ENCODE data around the gene PCDHAC1. TPM values are rescaled to one million over a fixed set of nuclear protein-coding genes. Genes with fewer than 3 reads are reported as not detected.

Gene PCDHAC1
- total and polyA plus RNA-seq, 2 donors (not counting 3 experiments of a cell fraction or from before 2014, with no cell fraction given), result not detected

DNA sequence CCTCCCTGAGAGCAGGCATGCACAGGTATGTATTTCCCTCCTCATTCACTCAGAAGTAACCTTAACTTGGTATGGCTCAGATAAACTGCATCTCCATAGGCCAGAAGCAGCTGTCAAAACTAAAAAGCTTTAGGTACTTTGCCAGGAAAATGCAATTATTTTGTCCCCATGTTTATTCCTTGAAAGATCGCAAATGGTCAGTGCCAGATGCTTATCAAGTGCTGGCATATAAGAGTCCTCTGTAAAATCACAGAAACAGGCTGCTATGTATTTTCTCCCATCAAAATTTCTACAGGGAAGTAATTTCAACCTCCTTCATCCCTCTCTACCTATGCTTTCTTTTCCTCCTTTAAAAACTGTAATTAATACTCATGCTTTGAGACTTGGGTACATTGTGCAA lies 52.9 kb downstream of the PCDHAC1 start:
- no peak overlapping the region for H3K4me3 ChIP-seq (replicated peaks in 1 of 3; ENCODE audit: insufficient read depth in 1 of 3, low read depth in 1 of 3, low read length in 3 of 3)
- H3K9me1 ChIP-seq (replicated peaks; ENCODE audit: control insufficient read depth, extremely low read depth, insufficient read depth, low read length), result no peaks in the 10 kb centered on the region
- H3K27ac ChIP-seq (ENCODE audit: insufficient read depth, low read depth, low read length), result no peak overlapping the region
- H2AFZ ChIP-seq (ENCODE audit: low read depth, low read length), result no peak overlapping the region
- no peak for FAIRE-seq
- POLR2A ChIA-PET, result no interaction called here
- DNase-seq (ENCODE audit: low read depth, low spot score), result peak; percentile 2
- dilution Hi-C loops (cut with MboI; ENCODE audit: extremely low pct_ligation_motif_present, low sequenced_read_pairs), result no loop called here
- H3K9ac ChIP-seq (replicated peaks; ENCODE audit: extremely low read depth, insufficient read depth, low read length), result no peak overlapping the region
- no peaks in the 10 kb centered on the region for H3K79me2 ChIP-seq (ENCODE audit: control insufficient read depth, insufficient read depth, low read length)
- CTCF ChIA-PET, result no interaction called here
- no peaks in the 10 kb centered on the region for H3K36me3 ChIP-seq (ENCODE audit: control insufficient read depth in 2 of 2, extremely low read depth in 1 of 2, insufficient read depth in 2 of 2, low read length in 2 of 2)
- no peaks in the 10 kb centered on the region for H3K27me3 ChIP-seq (ENCODE audit: control insufficient read depth in 2 of 2, insufficient read depth in 2 of 2, low read length in 2 of 2)
- TF ChIP-seq JUN (IDR thresholded peaks at IDR 0.05; ENCODE audit: borderline replicate concordance, insufficient read depth, insufficient read length, low read depth) (no peak), GATA2 (IDR thresholded peaks at IDR 0.05; ENCODE audit: insufficient read depth, insufficient read length, low read depth, low read length) (no peak), MYC (IDR thresholded peaks at IDR 0.05; ENCODE audit: low read depth, low read length) (no peak), EZH2 (IDR thresholded peaks at IDR 0.05; ENCODE audit: borderline replicate concordance, low read depth, low read length, severe bottlenecking) (no peak), POLR2A (IDR thresholded peaks at IDR 0.05; ENCODE audit: low read depth, low read length) (no peak), POLR2AphosphoS5 (IDR thresholded peaks at IDR 0.05; ENCODE audit: insufficient read depth, low read depth, low read length) (no peak), FOS (IDR thresholded peaks at IDR 0.05; ENCODE audit: borderline replicate concordance, insufficient read depth, low read length) (no peak)
- TF ChIP-seq, protein P1, sequence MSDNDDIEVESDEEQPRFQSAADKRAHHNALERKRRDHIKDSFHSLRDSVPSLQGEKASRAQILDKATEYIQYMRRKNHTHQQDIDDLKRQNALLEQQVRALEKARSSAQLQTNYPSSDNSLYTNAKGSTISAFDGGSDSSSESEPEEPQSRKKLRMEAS (IDR thresholded peaks at IDR 0.05; ENCODE audit: insufficient read depth, insufficient read length), result no peak
- TF ChIP-seq, protein P2, sequence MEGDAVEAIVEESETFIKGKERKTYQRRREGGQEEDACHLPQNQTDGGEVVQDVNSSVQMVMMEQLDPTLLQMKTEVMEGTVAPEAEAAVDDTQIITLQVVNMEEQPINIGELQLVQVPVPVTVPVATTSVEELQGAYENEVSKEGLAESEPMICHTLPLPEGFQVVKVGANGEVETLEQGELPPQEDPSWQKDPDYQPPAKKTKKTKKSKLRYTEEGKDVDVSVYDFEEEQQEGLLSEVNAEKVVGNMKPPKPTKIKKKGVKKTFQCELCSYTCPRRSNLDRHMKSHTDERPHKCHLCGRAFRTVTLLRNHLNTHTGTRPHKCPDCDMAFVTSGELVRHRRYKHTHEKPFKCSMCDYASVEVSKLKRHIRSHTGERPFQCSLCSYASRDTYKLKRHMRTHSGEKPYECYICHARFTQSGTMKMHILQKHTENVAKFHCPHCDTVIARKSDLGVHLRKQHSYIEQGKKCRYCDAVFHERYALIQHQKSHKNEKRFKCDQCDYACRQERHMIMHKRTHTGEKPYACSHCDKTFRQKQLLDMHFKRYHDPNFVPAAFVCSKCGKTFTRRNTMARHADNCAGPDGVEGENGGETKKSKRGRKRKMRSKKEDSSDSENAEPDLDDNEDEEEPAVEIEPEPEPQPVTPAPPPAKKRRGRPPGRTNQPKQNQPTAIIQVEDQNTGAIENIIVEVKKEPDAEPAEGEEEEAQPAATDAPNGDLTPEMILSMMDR (IDR thresholded peaks at IDR 0.05; ENCODE audit: extremely low read depth in 1 of 2, insufficient read depth in 1 of 2, low read depth in 1 of 2, low read length in 2 of 2), result no peak
- no peaks in the 10 kb centered on the region for H3K9me3 ChIP-seq (replicated peaks; ENCODE audit: control insufficient read depth, insufficient read depth, low read length)
- H3K4me2 ChIP-seq (ENCODE audit: insufficient read depth, low read length), result no peak overlapping the region
- H3K4me1 ChIP-seq (ENCODE audit: control insufficient read depth, extremely low read depth, insufficient read depth, low read length), result peaks cover 21% of the 10 kb centered on the region
- BruUV-seq (replicated peaks), result no TSS peak
- intact Hi-C loops (cut with micrococcal nuclease), result no loop called here
- H4K20me1 ChIP-seq (replicated peaks; ENCODE audit: control insufficient read depth, extremely low read depth, insufficient read depth, low read length), result no peaks in the 10 kb centered on the region

Small RNAs within 50 kb of the gene (small RNA-seq; reads per million reads assigned to genes)
- not detected for gene AC010223.1 (ENCODE audit: insufficient read depth, insufficient read length, low read depth, low replicate concordance)

Other genes with a start within 250 kb of the PCDHAC1 start
- 104 and 105 TPM in 2 replicates for gene HARS1, start 234.9 kb upstream of the PCDHAC1 start, total RNA-seq
- 56.0 and 65.2 TPM in 2 replicates for gene HARS1, start 234.9 kb upstream of the PCDHAC1 start, polyA plus RNA-seq
- 29.6 and 31.7 TPM in 2 replicates for gene HARS2, start 234.8 kb upstream of the PCDHAC1 start, total RNA-seq
- gene HARS2, start 234.8 kb upstream of the PCDHAC1 start, polyA plus RNA-seq, result 19.9 and 23.6 TPM in 2 replicates
- 49.0 and 49.4 TPM in 2 replicates for gene ZMAT2, start 225.9 kb upstream of the PCDHAC1 start, total RNA-seq
- 45.8 and 58.0 TPM in 2 replicates for gene ZMAT2, start 225.9 kb upstream of the PCDHAC1 start, polyA plus RNA-seq
- not detected in 2 replicates for gene PCDHA1, start 140.2 kb upstream of the PCDHAC1 start, total RNA-seq
- gene PCDHA1, start 140.2 kb upstream of the PCDHAC1 start, polyA plus RNA-seq, result 0.03 and 0.04 TPM in 2 replicates
- gene PCDHA2, start 131.4 kb upstream of the PCDHAC1 start, total RNA-seq, result not detected in 2 replicates
- 0.02 TPM in 1 of 2 replicates, not detected in the other for gene PCDHA2, start 131.4 kb upstream of the PCDHAC1 start, polyA plus RNA-seq
- 0.09 TPM in 1 of 2 replicates, not detected in the other for gene PCDHA3, start 125.2 kb upstream of the PCDHAC1 start, total RNA-seq
- 0.07 and 0.08 TPM in 2 replicates for gene PCDHA3, start 125.2 kb upstream of the PCDHAC1 start, polyA plus RNA-seq
- gene PCDHA4, start 119.2 kb upstream of the PCDHAC1 start, total RNA-seq, result 0.04 and 0.14 TPM in 2 replicates
- gene PCDHA4, start 119.2 kb upstream of the PCDHAC1 start, polyA plus RNA-seq, result 0.14 and 0.26 TPM in 2 replicates
- gene PCDHA5, start 104.7 kb upstream of the PCDHAC1 start, total RNA-seq, result not detected in 2 replicates
- not detected in 2 replicates for gene PCDHA5, start 104.7 kb upstream of the PCDHAC1 start, polyA plus RNA-seq
- gene PCDHA6, start 98.3 kb upstream of the PCDHAC1 start, total RNA-seq, result 0.18 TPM in 1 of 2 replicates, not detected in the other
- 0.04 and 0.08 TPM in 2 replicates for gene PCDHA6, start 98.3 kb upstream of the PCDHAC1 start, polyA plus RNA-seq
- gene PCDHA7, start 92.0 kb upstream of the PCDHAC1 start, total RNA-seq, result 0.14 TPM in 1 of 2 replicates, not detected in the other
- 0.07 and 0.30 TPM in 2 replicates for gene PCDHA7, start 92.0 kb upstream of the PCDHAC1 start, polyA plus RNA-seq
- not detected in 2 replicates for gene PCDHA8, start 85.1 kb upstream of the PCDHAC1 start, total RNA-seq
- not detected in 2 replicates for gene PCDHA8, start 85.1 kb upstream of the PCDHAC1 start, polyA plus RNA-seq
- not detected in 2 replicates for gene PCDHA9, start 77.9 kb upstream of the PCDHAC1 start, total RNA-seq
- gene PCDHA9, start 77.9 kb upstream of the PCDHAC1 start, polyA plus RNA-seq, result 0.03 TPM in 1 of 2 replicates, not detected in the other
- gene PCDHA10, start 70.4 kb upstream of the PCDHAC1 start, total RNA-seq, result 0.07 and 0.18 TPM in 2 replicates
- gene PCDHA10, start 70.4 kb upstream of the PCDHAC1 start, polyA plus RNA-seq, result 0.11 and 0.13 TPM in 2 replicates
- 0.12 TPM in 1 of 2 replicates, not detected in the other for gene PCDHA11, start 57.3 kb upstream of the PCDHAC1 start, total RNA-seq
- 0.03 TPM in 1 of 2 replicates, not detected in the other for gene PCDHA11, start 57.3 kb upstream of the PCDHAC1 start, polyA plus RNA-seq
- gene PCDHA12, start 51.0 kb upstream of the PCDHAC1 start, total RNA-seq, result not detected in 2 replicates
- gene PCDHA12, start 51.0 kb upstream of the PCDHAC1 start, polyA plus RNA-seq, result 0.03 TPM in 1 of 2 replicates, not detected in the other
- gene PCDHA13, start 44.2 kb upstream of the PCDHAC1 start, total RNA-seq, result not detected in 2 replicates
- gene PCDHA13, start 44.2 kb upstream of the PCDHAC1 start, polyA plus RNA-seq, result not detected in 2 replicates
- 0.90 and 1.00 TPM in 2 replicates for gene PCDHAC2, start 40.2 kb downstream of the PCDHAC1 start, total RNA-seq
- gene PCDHAC2, start 40.2 kb downstream of the PCDHAC1 start, polyA plus RNA-seq, result 0.97 and 1.2 TPM in 2 replicates
- gene PCDHB1, start 125.1 kb downstream of the PCDHAC1 start, total RNA-seq, result not detected in 2 replicates
- gene PCDHB1, start 125.1 kb downstream of the PCDHAC1 start, polyA plus RNA-seq, result not detected in 2 replicates
- gene PCDHB2, start 168.3 kb downstream of the PCDHAC1 start, total RNA-seq, result 0.23 and 0.58 TPM in 2 replicates
- gene PCDHB2, start 168.3 kb downstream of the PCDHAC1 start, polyA plus RNA-seq, result 0.40 and 0.57 TPM in 2 replicates
- not detected in 2 replicates for gene PCDHB3, start 174.2 kb downstream of the PCDHAC1 start, total RNA-seq
- 0.11 and 0.22 TPM in 2 replicates for gene PCDHB3, start 174.2 kb downstream of the PCDHAC1 start, polyA plus RNA-seq
- 0.21 TPM in 1 of 2 replicates, not detected in the other for gene PCDHB4, start 195.5 kb downstream of the PCDHAC1 start, total RNA-seq
- gene PCDHB4, start 195.5 kb downstream of the PCDHAC1 start, polyA plus RNA-seq, result 0.10 and 0.11 TPM in 2 replicates
- 0.27 and 0.28 TPM in 2 replicates for gene PCDHB5, start 208.9 kb downstream of the PCDHAC1 start, total RNA-seq
- gene PCDHB5, start 208.9 kb downstream of the PCDHAC1 start, polyA plus RNA-seq, result 0.49 and 0.80 TPM in 2 replicates
- not detected in 2 replicates for gene PCDHB6, start 223.8 kb downstream of the PCDHAC1 start, total RNA-seq
- gene PCDHB6, start 223.8 kb downstream of the PCDHAC1 start, polyA plus RNA-seq, result 0.03 and 0.04 TPM in 2 replicates
- gene PCDHB7, start 246.3 kb downstream of the PCDHAC1 start, total RNA-seq, result 0.27 and 0.48 TPM in 2 replicates
- 0.54 and 0.57 TPM in 2 replicates for gene PCDHB7, start 246.3 kb downstream of the PCDHAC1 start, polyA plus RNA-seq

Measured in endothelial cell of umbilical vein (primary cell).